IMR-90 (cell line): Measurements from ENCODE around the gene ARGFX. TPM values are rescaled to one million over a fixed set of nuclear protein-coding genes. Genes with fewer than 3 reads are reported as not detected.

ENCODE experiments used
- ATAC-seq: fragments of 200-7000 bp; cut with Tn5 transposase; 2 replicates; pipeline ENCODE4 v1.9.1; 2020; ENCODE audit warnings: low read depth, mild to moderate bottlenecking, moderate library complexity
- BruUV-seq: library from RNA; stranded (reverse); fragments of 400-500 nt; replicated peaks from 2 replicates; lab custom pipeline; 2021; lab: Mats Ljungman, UMichigan
- CTCF ChIA-PET: fragments of 300-600 bp; formaldehyde crosslinking; extraction: SDS; loops from one replicate; lab custom pipeline; 2021; ENCODE audit warnings: antibody characterized with exemption; lab: Yijun Ruan, JAX
- POLR2A ChIA-PET: fragments of 300-600 bp; sonication (Branson Sonifier 250); formaldehyde crosslinking; loops from one replicate; lab custom pipeline; 2022; ENCODE audit warnings: antibody characterized with exemption; ENCODE audit not compliant: unreplicated experiment; lab: Charles Lee
- DNase-seq: peaks from one replicate; pipeline ENCODE4 v3.0.0; 2013
- H2AFZ ChIP-seq: replicated peaks from 2 replicates; pipeline ENCODE3; 2013; ENCODE audit warnings: low read length, mild to moderate bottlenecking; ENCODE audit not compliant: poor library complexity
- H2AK5ac ChIP-seq: 2 replicates; pipeline ENCODE4 v1.6.1; 2013; ENCODE audit warnings: low read depth, low read length, inconsistent platforms
- H2AK9ac ChIP-seq: replicated peaks from 2 replicates; pipeline ENCODE3; 2013; ENCODE audit warnings: mild to moderate bottlenecking, low read depth, low read length, moderate library complexity; ENCODE audit not compliant: poor library complexity
- H2BK120ac ChIP-seq: 2 replicates; pipeline ENCODE4 v1.6.1; 2013; ENCODE audit warnings: low read depth, low read length, inconsistent platforms
- H2BK15ac ChIP-seq: 3 replicates; pipeline ENCODE4 v1.6.1; 2013; ENCODE audit warnings: low read depth, low read length, inconsistent platforms
- H2BK20ac ChIP-seq: 2 replicates; pipeline ENCODE4 v1.6.1; 2013; ENCODE audit warnings: low read depth, mild to moderate bottlenecking, inconsistent platforms, low read length, moderate library complexity
- H2BK5ac ChIP-seq: 2 replicates; pipeline ENCODE4 v1.6.1; 2013; ENCODE audit warnings: mild to moderate bottlenecking, low read depth, low read length, inconsistent platforms; ENCODE audit not compliant: poor library complexity, severe bottlenecking
- H3K14ac ChIP-seq: replicated peaks from 2 replicates; pipeline ENCODE4 v1.6.1; 2013; ENCODE audit warnings: low read depth, low read length, inconsistent platforms
- H3K18ac ChIP-seq: 2 replicates; pipeline ENCODE4 v1.6.1; 2013; ENCODE audit warnings: low read depth, low read length, control low read depth
- H3K23ac ChIP-seq: 2 replicates; pipeline ENCODE4 v1.6.1; 2013; ENCODE audit warnings: low read depth, low read length, inconsistent platforms
- H3K27ac ChIP-seq: 2 replicates; pipeline ENCODE4 v1.5.1; 2013; ENCODE audit warnings: mild to moderate bottlenecking, control low read depth, low read length; ENCODE audit not compliant: insufficient read depth
- H3K27me3 ChIP-seq: 2 replicates; pipeline ENCODE4 v1.6.1; 2013; ENCODE audit warnings: low read length; ENCODE audit not compliant: control insufficient read depth, insufficient read depth
- H3K36me3 ChIP-seq: 2 replicates; pipeline ENCODE4 v1.6.1; 2013; ENCODE audit warnings: low read length, mixed read lengths; ENCODE audit not compliant: control insufficient read depth, insufficient read depth
- H3K4ac ChIP-seq: 2 replicates; pipeline ENCODE4 v1.6.1; 2013; ENCODE audit warnings: low read depth, low read length, inconsistent platforms
- H3K4me1 ChIP-seq: 2 replicates; pipeline ENCODE4 v1.6.1; 2013; ENCODE audit warnings: low read length, mixed read lengths; ENCODE audit not compliant: control insufficient read depth, insufficient read depth
- H3K4me2 ChIP-seq: 2 replicates; pipeline ENCODE4 v1.6.1; 2013; ENCODE audit warnings: low read depth, mild to moderate bottlenecking, control low read depth, low read length, moderate library complexity
- H3K4me3 ChIP-seq: 2 replicates; pipeline ENCODE4 v1.5.1; 2013; ENCODE audit warnings: low read depth, mild to moderate bottlenecking, control low read depth, low read length, moderate library complexity; ENCODE audit not compliant: insufficient read depth
- H3K56ac ChIP-seq: 2 replicates; pipeline ENCODE4 v1.6.1; 2013; ENCODE audit warnings: low read length, inconsistent platforms; ENCODE audit not compliant: insufficient read depth; ENCODE audit errors: extremely low read depth
- H3K79me1 ChIP-seq, 2 experiments: 2 replicates each; pipeline ENCODE4 v1.6.1; 2013; ENCODE audit warnings: low read length in 2 of 2, inconsistent platforms in 1 of 2, low read depth in 1 of 2
- H3K9ac ChIP-seq: 2 replicates; pipeline ENCODE4 v1.6.1; 2013; ENCODE audit warnings: low read depth, low read length, control low read depth
- H3K9me1 ChIP-seq: 2 replicates; pipeline ENCODE4 v1.6.1; 2013; ENCODE audit warnings: low read length, inconsistent platforms; ENCODE audit not compliant: insufficient read depth
- H3K9me3 ChIP-seq: 2 replicates; pipeline ENCODE4 v1.6.1; 2013; ENCODE audit warnings: low read length; ENCODE audit not compliant: control insufficient read depth, insufficient read depth
- H4K20me1 ChIP-seq: 2 replicates; pipeline ENCODE4 v1.6.1; 2013; ENCODE audit warnings: low read length, inconsistent platforms; ENCODE audit not compliant: insufficient read depth
- H4K5ac ChIP-seq: 2 replicates; pipeline ENCODE4 v1.6.1; 2013; ENCODE audit warnings: mild to moderate bottlenecking, low read depth, low read length, control low read depth
- H4K8ac ChIP-seq, 2 experiments: 2 replicates each; pipeline ENCODE4 v1.6.1; 2013; ENCODE audit warnings: low read depth in 2 of 2, low read length in 2 of 2, control low read depth in 1 of 2, inconsistent platforms in 1 of 2
- H4K91ac ChIP-seq: 2 replicates; pipeline ENCODE4 v1.6.1; 2013; ENCODE audit warnings: low read depth, low read length, inconsistent platforms; ENCODE audit not compliant: insufficient read depth
- CEBPB ChIP-seq: IDR thresholded peaks from 2 replicates; pipeline ENCODE4 v1.6.1; 2012; ENCODE audit warnings: low read depth, low read length, improper control_type of control experiment
- POLR2A ChIP-seq: IDR thresholded peaks from 2 replicates; pipeline ENCODE4 v1.6.1; 2012; ENCODE audit warnings: mild to moderate bottlenecking, low read depth, low read length
- RFX5 ChIP-seq: IDR thresholded peaks from 2 replicates; pipeline ENCODE4 v1.8.0; 2012; ENCODE audit warnings: low read depth, mild to moderate bottlenecking, low read length, moderate library complexity
- WGBS, 2 experiments: methylation state at CpG; one replicate each; pipeline versions ENCODE4 v1.1.5 to v1.1.7; 2013; ENCODE audit warnings: missing lambda C conversion rate in 2 of 2; ENCODE audit not compliant: insufficient read length in 1 of 2; ENCODE audit errors: extremely low coverage in 2 of 2; 5-methylcytosine and 5-hydroxymethylcytosine counted together
- dilution Hi-C: fragments of 300-500 bp; cut with HindIII; formaldehyde crosslinking; loops from one replicate; pipeline ENCODE4 v1.14.3; 2018; ENCODE audit warnings: low sequenced_read_pairs; ENCODE audit not compliant: unreplicated experiment
- in situ Hi-C: fragments of 300-500 bp; cut with MboI; formaldehyde crosslinking; loops from 3 replicates; pipeline ENCODE4 v1.14.3; 2019; ENCODE audit warnings: low sequenced_read_pairs, inconsistent platforms, mixed read lengths
- intact Hi-C: fragments of 100-400 bp; cut with micrococcal nuclease; formaldehyde crosslinking; loops from 2 replicates; pipeline ENCODE4 v1.10.0; 2022
- polyA plus RNA-seq, 3 experiments: library from polyadenylated mRNA; depleted of rRNA; stranded (reverse); fragments of >200 nt; gene quantifications; 2 replicates each; pipeline ENCODE4 v1.2.3, GENCODE V29; 2012; ENCODE audit warnings: low replicate concordance in 1 of 3
- total RNA-seq: library from RNA; depleted of rRNA; stranded (reverse); fragments of >200 nt; gene quantifications from 2 replicates; pipeline ENCODE4 v1.2.3, GENCODE V29; 2012

Gene ARGFX
- total and polyA plus RNA-seq, 2 of the 4 experiments (the other 2 are of a cell fraction): not detected

- Histone ChIP-seq H2AK5ac (no peak overlapping the region), H2BK5ac (no peak overlapping the region), H4K8ac (no peak overlapping the region), H3K9ac (no peak overlapping the region), H2AK9ac (no peak overlapping the region), H2BK120ac (no peak overlapping the region), H3K14ac (no peak overlapping the region), H3K4me2 (no peak overlapping the region), H3K56ac (no peak overlapping the region), H3K4me3 (no peak overlapping the region), H3K9me1 (no peaks in the 10 kb centered on the region), H3K79me1 (peaks cover 0 to 4% of the 10 kb centered on the region in 2 experiments; a peak in 2 of 4 replicates), H2BK15ac (no peak overlapping the region), H3K27ac (no peak overlapping the region), H4K5ac (no peak overlapping the region), H3K4ac (no peak overlapping the region), H3K4me1 (no peaks in the 10 kb centered on the region; the same call in 1 of the 2 replicates), H3K18ac (no peak overlapping the region), H3K9me3 (no peaks in the 10 kb centered on the region), H4K20me1 (no peaks in the 10 kb centered on the region), H3K36me3 (peaks cover 1% of the 10 kb centered on the region; the same call in 1 of the 2 replicates), H4K91ac (no peak overlapping the region), H2BK20ac (no peak overlapping the region), H2AFZ (no peak overlapping the region), H3K27me3 (no peaks in the 10 kb centered on the region), H3K23ac (no peak overlapping the region)
- in situ Hi-C loops: loop anchor here (25.0 kb wide), 1 partner anchor 108 kb away; no protein-coding TSS in a partner anchor
- CTCF ChIA-PET: no interaction called here
- no CpG with 5 or more reads among the region's 3 CpGs for WGBS, 2 experiments
- intact Hi-C loops: no loop called here
- dilution Hi-C loops: no loop called here
- no TSS peak for BruUV-seq
- POLR2A ChIA-PET: no interaction called here
- TF ChIP-seq CEBPB (no peak), POLR2A (no peak), RFX5 (no peak)
- DNase-seq (no peak), ATAC-seq (no peak)
Observed at GRCh38 chr3:121520510-121520909, 47.2 kb upstream of the ARGFX start.
